ENCODE data around the gene PDX1.

PDX1 gene

DNA sequence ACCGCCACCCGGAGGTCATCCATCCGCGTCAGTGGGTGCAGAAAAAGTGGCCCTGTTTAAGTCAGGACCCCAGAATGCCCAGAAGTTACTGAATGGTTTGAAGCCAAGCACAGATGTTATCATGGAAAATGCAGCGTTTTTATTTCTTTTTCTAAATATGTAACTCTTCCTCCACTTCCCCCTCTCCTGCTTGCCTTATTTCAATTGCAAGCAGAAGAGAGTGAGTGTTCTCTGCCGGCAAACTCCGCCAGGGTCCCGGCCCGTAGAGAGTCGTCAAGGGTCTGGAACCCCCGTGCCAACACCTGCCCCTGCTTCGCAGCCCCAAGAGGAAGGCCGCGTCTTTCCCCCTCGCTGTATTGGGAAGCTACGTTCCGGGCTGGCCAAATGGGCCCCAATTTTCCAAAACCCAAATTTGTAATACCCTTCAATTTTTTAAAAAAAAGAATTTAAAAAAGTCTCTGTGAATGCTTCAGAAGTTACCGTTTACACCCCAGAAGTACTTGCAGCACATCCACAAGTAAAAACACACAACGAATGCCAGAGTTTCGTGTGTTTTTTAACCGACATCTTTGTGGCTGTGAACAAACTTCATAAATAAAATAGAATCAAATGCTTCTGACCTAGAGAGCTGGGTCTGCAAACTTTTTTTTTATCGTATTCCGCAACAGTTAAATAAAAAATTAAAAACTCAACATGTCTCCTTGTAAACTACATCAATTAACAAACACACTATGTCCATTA is 712 bp upstream of the PDX1 start:
- no peaks in the 10 kb centered on the region for H3K9me3 Mint-ChIP-seq
- no peak overlapping the region for H3K4me3 Mint-ChIP-seq
- no peak overlapping the region for H3K27ac Mint-ChIP-seq
- H3K36me3 Mint-ChIP-seq (ENCODE audit: low read depth): no peaks in the 10 kb centered on the region
- H3K4me1 Mint-ChIP-seq (ENCODE audit: low read depth): peaks cover 45% of the 10 kb centered on the region
- H3K27me3 Mint-ChIP-seq: peaks cover 78% of the 10 kb centered on the region

DNA sequence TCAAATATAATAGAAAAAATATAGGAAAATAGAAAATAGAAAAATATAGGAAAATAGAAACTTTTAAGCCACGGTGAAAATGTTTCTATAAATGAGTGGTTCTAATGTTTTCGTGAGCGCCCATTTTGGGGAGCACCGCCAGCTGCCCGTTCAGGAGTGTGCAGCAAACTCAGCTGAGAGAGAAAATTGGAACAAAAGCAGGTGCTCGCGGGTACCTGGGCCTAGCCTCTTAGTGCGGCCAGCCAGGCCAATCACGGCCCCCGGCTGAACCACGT is 204 bp upstream of the PDX1 start:
- Mint-ChIP-seq H3K36me3 (ENCODE audit: low read depth) (no peaks in the 10 kb centered on the region), H3K4me3 (no peak overlapping the region), H3K27me3 (peaks cover 79% of the 10 kb centered on the region), H3K4me1 (ENCODE audit: low read depth) (peaks cover 47% of the 10 kb centered on the region), H3K27ac (no peak overlapping the region), H3K9me3 (no peaks in the 10 kb centered on the region)

DNA sequence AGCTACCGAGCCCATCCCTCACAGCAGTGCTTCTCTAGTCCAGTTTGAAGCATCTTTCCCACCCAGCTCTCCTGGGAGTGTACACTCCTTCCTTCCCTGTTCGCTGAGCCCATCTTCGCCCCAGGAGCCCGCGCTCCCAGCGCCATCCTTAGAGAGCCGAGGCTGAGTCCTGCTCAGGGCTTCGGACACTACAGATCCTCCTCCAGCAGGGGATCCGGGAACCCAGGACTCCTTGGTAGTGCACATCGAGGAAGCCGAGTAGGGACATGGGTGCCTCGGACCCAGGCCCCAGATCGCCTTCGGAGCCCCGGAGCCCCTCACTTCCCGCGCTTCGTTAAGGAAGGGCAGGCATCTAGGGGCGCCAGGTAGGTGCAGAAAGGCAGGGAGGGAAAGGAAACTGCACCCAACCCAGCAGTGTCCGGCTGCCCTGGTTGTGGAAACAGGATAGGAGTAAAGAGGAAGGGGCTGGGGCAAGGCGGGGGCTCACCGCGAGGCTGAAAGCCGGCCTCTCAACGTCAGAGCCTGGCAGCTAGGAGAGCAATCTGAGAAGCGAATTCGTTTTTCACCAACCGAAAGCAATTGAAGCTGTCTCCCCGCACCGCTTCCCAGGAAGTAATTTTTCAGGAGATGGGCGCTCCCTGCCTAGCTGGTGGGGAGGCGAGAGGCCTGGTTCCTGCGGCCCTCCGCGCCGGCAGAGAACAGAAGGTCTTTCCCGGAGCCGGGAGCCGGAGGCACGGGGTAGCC is 1.0 kb downstream of the PDX1 start:
- Mint-ChIP-seq H3K4me3 (peak overlapping the region; percentile 66), H3K27me3 (peaks cover 74% of the 10 kb centered on the region), H3K9me3 (no peaks in the 10 kb centered on the region), H3K27ac (no peak overlapping the region), H3K4me1 (ENCODE audit: low read depth) (peaks cover 50% of the 10 kb centered on the region), H3K36me3 (ENCODE audit: low read depth) (no peaks in the 10 kb centered on the region)

DNA sequence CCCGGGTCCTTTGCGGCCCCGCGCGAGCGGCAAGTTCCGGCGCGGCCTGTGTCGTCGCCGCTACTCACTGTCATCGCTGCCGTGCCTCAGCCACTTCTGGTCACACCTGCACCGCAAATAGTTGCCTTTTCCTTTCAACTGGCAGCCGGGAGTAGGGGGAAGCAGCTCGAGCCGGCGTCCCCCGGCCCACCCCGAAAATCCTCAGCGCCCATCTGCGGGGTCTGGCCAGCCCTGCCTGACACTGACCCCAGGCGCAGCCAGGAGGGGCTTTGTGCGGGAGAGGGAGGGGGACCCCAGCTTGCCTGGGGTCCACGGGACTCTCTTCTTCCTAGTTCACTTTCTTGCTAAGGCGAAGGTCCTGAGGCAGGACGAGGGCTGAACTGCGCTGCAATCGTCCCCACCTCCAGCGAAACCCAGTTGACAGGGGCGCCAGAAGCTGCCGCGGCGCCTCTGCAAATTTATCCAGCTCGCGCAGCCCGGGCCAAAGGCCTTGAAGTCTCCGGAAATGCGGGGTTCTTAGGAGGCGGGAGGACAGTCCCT is 1.7 kb downstream of the PDX1 start:
- Mint-ChIP-seq H3K27ac (no peak overlapping the region), H3K4me3 (peak overlapping the region; percentile 66), H3K36me3 (ENCODE audit: low read depth) (no peaks in the 10 kb centered on the region), H3K4me1 (ENCODE audit: low read depth) (peaks cover 54% of the 10 kb centered on the region), H3K27me3 (peaks cover 79% of the 10 kb centered on the region), H3K9me3 (no peaks in the 10 kb centered on the region)

DNA sequence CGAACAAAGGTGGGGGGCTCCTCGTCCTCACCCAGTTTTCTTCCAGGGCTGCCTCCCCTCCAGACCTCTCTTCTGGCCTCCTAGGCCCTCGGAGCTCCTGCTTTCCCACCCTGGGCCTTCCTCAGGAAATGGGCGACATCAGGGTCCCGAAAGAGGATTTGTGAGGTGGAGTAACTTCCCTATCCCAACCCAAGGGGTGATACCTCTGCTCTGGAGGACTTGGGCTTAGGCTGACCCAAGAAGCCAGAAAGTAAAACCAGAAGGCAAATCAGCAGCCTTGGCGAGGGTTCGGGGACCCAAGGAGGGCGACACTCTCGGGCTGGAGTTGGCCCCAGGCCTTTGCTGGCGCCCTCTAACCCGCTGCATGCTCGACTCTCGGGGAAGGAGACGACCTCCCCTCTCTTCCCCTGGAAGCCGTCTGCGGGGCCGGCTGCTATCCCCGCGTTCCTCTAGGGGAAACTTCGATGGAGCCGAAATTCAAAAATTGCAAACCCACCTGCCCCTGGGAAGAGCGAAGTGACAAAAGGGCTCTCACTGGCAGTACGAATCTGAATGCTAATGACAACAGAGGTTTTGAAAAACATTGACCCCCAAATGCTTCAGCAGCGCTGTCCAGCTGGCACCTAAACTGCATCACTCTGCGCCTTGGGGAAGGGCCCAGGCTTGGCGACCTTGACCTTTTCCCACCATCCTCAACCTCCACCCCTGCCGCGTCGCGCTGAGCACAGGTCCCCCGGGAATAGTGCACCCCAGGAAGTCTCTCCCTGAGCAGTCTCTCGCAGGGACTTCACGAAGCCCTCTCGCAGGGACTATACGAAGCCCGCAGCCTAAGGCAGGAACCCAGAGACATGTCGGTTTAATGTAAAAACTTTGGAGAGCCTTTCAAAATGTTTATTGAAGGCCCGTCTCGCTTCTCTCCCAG is 2.4 kb downstream of the PDX1 start:
- peaks cover 57% of the 10 kb centered on the region for H3K4me1 Mint-ChIP-seq (ENCODE audit: low read depth)
- no peaks in the 10 kb centered on the region for H3K9me3 Mint-ChIP-seq
- H3K36me3 Mint-ChIP-seq (ENCODE audit: low read depth): no peaks in the 10 kb centered on the region
- no peak overlapping the region for H3K27ac Mint-ChIP-seq
- H3K4me3 Mint-ChIP-seq: no peak overlapping the region
- peaks cover 79% of the 10 kb centered on the region for H3K27me3 Mint-ChIP-seq

DNA sequence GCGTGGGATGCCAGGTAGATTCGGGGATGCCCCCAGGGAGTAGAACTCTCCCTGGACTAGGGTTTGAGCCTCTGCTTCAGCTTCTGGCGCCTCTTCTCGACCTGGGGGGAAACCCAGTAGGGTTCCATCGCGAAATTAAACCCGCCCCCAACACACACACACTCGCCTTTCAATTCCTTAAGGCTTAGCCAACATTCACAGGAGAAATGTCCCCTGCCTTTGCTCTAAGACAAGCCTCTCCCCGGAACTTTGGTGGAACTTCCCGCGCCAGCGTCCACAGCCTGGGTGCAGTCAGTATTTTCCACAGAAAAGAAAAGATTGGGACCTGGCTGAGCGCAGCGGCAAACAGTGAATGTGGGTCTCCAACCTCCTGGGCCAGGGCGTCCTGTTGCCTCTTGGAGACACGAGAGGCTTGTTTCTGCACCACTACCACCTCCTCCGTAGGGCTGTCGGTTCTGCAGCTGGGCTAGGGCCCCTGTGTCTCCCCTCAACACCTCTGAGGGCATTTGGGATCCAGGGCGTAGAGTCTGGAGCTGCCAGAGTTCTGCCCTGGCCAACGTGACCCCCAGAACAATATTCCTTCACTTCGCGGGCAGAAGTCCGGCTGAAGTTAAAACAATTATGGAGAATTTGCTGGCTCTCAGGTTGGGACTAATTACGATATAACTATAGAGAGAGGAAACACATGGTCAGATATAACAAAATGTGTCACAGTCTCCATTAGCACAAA is 3.2 kb downstream of the PDX1 start:
- Mint-ChIP-seq H3K4me1 (ENCODE audit: low read depth) (peaks cover 56% of the 10 kb centered on the region), H3K4me3 (no peak overlapping the region), H3K27me3 (peaks cover 79% of the 10 kb centered on the region), H3K36me3 (ENCODE audit: low read depth) (no peaks in the 10 kb centered on the region), H3K27ac (no peak overlapping the region), H3K9me3 (no peaks in the 10 kb centered on the region)

DNA sequence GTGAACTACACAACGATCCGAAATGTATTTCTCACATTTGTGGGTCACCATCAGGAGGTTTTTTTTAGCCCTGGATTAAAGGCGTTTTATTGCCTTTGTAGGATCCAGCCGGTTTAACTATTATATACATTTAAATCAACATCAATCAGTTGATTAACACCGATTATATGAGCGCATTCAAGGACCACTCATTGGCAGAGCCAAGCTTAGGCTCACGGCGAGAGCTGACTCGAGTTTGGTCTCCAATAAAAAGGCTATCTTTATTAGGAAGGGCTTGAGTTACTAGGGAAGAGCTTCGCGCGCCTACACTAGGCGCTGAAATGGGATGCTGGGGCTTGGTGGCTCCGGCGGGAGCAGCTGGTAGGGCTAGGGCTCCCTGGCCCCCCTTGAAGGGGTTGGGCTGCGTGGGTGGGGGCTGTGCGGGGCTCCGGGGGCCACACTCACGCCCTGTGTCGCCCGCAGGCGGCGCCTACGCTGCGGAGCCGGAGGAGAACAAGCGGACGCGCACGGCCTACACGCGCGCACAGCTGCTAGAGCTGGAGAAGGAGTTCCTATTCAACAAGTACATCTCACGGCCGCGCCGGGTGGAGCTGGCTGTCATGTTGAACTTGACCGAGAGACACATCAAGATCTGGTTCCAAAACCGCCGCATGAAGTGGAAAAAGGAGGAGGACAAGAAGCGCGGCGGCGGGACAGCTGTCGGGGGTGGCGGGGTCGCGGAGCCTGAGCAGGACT is 4.2 kb downstream of the PDX1 start:
- no peak overlapping the region for H3K27ac Mint-ChIP-seq
- peaks cover 51% of the 10 kb centered on the region for H3K4me1 Mint-ChIP-seq (ENCODE audit: low read depth)
- no peaks in the 10 kb centered on the region for H3K36me3 Mint-ChIP-seq (ENCODE audit: low read depth)
- H3K9me3 Mint-ChIP-seq: no peaks in the 10 kb centered on the region
- H3K27me3 Mint-ChIP-seq: peaks cover 79% of the 10 kb centered on the region
- peak overlapping the region; percentile 45 for H3K4me3 Mint-ChIP-seq

DNA sequence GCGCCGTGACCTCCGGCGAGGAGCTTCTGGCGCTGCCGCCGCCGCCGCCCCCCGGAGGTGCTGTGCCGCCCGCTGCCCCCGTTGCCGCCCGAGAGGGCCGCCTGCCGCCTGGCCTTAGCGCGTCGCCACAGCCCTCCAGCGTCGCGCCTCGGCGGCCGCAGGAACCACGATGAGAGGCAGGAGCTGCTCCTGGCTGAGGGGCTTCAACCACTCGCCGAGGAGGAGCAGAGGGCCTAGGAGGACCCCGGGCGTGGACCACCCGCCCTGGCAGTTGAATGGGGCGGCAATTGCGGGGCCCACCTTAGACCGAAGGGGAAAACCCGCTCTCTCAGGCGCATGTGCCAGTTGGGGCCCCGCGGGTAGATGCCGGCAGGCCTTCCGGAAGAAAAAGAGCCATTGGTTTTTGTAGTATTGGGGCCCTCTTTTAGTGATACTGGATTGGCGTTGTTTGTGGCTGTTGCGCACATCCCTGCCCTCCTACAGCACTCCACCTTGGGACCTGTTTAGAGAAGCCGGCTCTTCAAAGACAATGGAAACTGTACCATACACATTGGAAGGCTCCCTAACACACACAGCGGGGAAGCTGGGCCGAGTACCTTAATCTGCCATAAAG is 4.8 kb downstream of the PDX1 start:
- no peaks in the 10 kb centered on the region for H3K9me3 Mint-ChIP-seq
- H3K4me1 Mint-ChIP-seq (ENCODE audit: low read depth): peaks cover 46% of the 10 kb centered on the region
- H3K36me3 Mint-ChIP-seq (ENCODE audit: low read depth): no peaks in the 10 kb centered on the region
- H3K27me3 Mint-ChIP-seq: peaks cover 79% of the 10 kb centered on the region
- H3K4me3 Mint-ChIP-seq: no peak overlapping the region
- H3K27ac Mint-ChIP-seq: no peak overlapping the region

DNA sequence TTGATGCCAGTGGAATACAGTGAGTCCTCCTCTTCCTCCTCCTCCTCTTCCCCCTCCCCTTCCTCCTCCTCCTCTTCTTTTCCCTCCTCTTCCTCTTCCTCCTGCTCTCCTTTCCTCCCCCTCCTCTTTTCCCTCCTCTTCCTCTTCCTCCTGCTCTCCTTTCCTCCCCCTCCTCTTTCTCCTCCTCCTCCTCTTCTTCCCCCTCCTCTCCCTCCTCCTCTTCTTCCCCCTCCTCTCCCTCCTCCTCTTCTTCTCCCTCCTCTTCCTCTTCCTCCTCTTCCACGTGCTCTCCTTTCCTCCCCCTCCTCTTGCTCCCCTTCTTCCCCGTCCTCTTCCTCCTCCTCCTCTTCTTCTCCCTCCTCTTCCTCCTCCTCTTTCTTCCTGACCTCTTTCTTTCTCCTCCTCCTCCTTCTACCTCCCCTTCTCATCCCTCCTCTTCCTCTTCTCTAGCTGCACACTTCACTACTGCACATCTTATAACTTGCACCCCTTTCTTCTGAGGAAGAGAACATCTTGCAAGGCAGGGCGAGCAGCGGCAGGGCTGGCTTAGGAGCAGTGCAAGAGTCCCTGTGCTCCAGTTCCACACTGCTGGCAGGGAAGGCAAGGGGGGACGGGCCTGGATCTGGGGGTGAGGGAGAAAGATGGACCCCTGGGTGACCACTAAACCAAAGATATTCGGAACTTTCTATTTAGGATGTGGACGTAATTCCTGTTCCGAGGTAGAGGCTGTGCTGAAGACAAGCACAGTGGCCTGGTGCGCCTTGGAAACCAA is 5.6 kb downstream of the PDX1 start:
- no peaks in the 10 kb centered on the region for H3K9me3 Mint-ChIP-seq
- H3K4me3 Mint-ChIP-seq: no peak overlapping the region
- peaks cover 84% of the 10 kb centered on the region for H3K27me3 Mint-ChIP-seq
- H3K36me3 Mint-ChIP-seq (ENCODE audit: low read depth): no peaks in the 10 kb centered on the region
- H3K4me1 Mint-ChIP-seq (ENCODE audit: low read depth): peaks cover 44% of the 10 kb centered on the region
- no peak overlapping the region for H3K27ac Mint-ChIP-seq

DNA sequence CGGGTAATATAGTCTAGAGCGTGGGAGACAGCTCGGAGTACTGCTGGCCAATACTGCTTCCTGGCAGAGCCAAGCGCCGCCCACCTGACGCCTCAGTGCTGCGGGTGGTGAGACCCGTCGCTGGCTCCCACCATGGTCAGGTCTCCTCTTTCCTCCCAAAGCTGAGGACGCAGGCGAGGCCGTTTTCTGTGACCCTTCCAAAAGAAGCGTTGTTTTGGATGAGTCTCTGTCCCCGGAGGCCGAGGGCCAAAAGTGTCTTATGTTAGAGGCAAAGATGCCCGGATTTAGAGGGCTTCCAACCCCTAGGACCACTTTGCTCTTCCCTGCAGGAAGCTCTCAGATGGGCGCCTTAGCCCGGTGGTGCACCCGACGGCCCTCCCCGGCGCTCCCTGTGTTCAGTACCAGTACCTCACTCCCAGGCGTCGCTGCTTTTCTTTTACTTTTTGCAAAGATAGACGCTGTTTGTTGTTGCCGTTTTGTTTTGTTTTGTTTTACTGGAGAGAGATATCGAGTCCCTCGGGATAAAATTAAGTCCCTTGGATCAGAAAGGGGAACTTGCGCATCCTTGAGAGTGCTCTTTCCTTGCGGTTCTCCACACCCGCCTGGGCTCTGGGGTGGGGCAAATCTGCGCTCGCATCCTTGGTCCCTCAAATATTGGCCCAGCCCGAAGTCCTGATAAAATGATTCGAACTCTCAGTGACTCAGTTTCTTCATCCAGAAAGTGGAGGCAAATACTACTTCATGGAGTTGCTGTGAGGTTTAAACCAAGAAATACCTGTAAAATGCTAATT is 7.0 kb downstream of the PDX1 start:
- Mint-ChIP-seq H3K4me1 (ENCODE audit: low read depth) (peaks cover 34% of the 10 kb centered on the region), H3K4me3 (peak overlapping the region; percentile 10), H3K9me3 (no peaks in the 10 kb centered on the region), H3K36me3 (ENCODE audit: low read depth) (no peaks in the 10 kb centered on the region), H3K27me3 (peaks cover 89% of the 10 kb centered on the region), H3K27ac (no peak overlapping the region)

DNA sequence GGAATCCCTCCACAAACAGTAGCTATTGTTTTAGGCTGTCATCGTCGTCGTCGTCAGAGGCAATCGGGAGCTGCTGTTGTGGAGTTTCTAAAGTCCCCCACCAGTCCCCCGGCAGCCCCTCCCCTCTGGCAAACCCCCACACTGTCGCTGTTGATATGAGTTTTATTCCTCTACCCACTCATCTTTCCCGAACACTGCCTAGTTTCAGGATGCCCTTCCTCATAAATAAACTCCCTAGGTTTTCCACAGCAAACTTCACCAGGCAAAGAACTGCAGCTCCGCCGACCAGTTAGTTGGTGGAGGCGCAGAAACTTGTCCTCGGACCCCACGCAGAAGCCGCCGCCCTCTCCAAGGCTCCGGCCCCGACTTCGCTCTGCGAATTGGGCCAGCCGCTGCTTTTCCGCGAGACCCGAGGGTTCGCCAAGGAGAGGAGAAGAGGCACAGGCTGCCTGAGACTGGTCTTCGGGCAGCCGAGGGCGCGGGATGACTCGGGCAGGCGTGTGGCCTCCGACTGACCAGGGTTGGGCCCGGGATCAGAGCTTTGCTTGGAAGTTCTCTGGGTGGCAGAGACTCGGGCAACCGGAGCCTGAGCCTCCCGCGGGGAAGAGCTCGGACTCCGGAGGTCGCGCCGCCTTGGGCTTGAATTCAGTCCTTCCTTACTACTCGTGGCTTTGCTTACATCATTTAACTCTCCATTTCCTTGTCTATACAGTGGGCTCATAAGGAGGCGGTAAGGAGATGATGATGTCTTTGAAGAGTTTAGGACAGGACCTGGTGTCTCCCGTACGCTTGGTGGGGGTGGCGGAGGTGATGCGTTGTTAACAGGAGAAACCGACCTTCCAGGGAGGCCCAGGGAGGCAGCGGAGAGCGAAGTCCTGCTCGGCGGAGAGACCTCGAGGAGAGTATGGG is 7.9 kb downstream of the PDX1 start:
- no peaks in the 10 kb centered on the region for H3K36me3 Mint-ChIP-seq (ENCODE audit: low read depth)
- H3K4me3 Mint-ChIP-seq: peak overlapping the region; percentile 10
- H3K27me3 Mint-ChIP-seq: peaks cover 84% of the 10 kb centered on the region
- no peaks in the 10 kb centered on the region for H3K9me3 Mint-ChIP-seq
- no peak overlapping the region for H3K27ac Mint-ChIP-seq
- peaks cover 34% of the 10 kb centered on the region for H3K4me1 Mint-ChIP-seq (ENCODE audit: low read depth)

DNA sequence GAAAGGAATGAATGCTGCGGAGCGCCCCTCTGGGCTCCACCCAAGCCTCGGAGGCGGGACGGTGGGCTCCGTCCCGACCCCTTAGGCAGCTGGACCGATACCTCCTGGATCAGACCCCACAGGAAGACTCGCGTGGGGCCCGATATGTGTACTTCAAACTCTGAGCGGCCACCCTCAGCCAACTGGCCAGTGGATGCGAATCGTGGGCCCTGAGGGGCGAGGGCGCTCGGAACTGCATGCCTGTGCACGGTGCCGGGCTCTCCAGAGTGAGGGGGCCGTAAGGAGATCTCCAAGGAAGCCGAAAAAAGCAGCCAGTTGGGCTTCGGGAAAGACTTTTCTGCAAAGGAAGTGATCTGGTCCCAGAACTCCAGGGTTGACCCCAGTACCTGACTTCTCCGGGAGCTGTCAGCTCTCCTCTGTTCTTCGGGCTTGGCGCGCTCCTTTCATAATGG is 8.6 kb downstream of the PDX1 start:
- Mint-ChIP-seq H3K27ac (no peak overlapping the region), H3K27me3 (peaks cover 80% of the 10 kb centered on the region), H3K4me3 (no peak overlapping the region), H3K36me3 (ENCODE audit: low read depth) (no peaks in the 10 kb centered on the region), H3K4me1 (ENCODE audit: low read depth) (peaks cover 33% of the 10 kb centered on the region), H3K9me3 (no peaks in the 10 kb centered on the region)
